Stimulated activated CD4-positive, alpha-beta T cell treated with anti-CD3 and anti-CD28 coated beads, TNF-alpha, amount 100 ng/mL, for 24 hours (primary cell): ENCODE measurements around the gene RHO.

ENCODE experiments used
- DNase-seq, 3 experiments: peaks; one replicate each; pipeline ENCODE4 v3.0.0-alpha.2; 2020; ENCODE audit warnings: low read depth in 3 of 3

RHO gene

DNA sequence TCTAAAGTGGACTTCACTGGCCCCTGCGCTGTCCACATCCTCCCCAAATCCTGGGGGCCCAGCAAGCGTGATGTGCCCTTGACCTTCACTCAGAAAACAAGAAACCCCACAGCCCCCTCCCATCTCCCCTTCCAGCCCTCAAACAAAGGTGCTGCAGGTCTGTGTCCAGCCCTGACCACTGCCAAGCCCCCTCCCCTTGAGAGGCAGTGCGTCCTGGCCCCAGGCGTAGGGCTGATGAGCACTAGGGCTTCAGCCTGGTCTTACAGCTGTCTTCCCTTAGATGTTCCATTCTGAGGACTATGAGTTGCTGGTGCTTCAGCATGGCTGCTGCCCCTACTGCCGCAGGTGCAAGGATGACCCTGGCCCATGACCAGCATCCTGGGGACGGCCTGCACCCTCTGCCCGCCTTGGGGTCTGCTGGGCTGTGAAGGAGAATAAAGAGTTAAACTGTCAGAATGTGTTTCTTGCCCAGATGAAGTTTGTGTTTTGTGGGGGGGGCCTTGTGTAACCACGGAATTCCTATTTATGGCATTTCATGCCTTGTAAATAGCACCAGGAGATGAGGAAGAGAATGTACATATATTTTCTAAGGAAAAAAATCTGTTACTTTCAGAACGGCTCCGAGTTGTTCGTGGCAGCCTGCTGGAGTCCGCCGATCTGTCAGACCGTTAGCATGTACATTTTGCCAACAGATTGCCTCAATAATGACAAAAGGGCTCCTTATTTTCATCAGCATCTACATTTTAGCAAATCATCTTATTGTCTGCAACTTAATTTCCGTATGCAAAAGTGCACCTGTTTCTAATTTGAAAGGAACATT lies 8.3 kb upstream of the RHO start:
- no peak for DNase-seq

DNA sequence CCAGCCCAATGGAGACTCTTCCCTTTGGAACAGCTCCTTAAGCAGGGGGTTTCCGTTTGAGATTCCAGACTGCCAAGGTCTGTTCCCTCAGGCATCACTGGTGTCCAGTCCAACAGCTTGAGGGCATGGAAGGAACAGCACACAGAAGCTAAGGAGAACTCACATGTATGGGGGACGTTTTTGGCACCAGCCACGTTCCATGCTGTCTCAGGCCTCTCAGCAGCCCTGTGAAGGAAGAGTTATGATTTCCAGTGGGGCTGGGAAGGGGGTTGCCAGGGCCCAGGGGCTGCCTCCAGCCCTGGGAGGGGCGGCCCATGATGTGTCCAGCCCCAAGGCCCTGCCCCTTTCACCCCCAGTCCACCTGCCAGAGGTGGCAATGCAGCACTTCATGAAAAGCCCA lies 7.5 kb upstream of the RHO start:
- no peak for DNase-seq

DNA sequence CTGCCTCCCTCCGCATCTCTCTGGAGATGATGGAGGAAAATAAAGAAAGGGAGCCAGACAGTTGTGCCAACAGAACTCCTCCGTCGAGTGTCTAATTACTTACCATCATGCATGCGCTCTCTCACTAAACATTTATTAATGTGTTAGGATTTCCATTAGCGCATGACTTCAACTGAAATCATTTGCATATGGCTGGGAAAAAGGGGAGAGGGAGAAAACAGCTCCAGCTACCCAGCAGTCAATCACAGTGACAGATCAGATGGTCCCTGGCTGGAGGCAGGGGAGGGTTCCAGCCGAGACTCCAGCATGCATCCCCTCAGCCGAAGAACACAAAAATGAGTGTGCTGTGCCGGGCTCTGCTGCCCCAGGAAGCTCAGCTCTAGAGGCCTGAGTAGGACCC lies 6.8 kb upstream of the RHO start:
- no peak for DNase-seq

DNA sequence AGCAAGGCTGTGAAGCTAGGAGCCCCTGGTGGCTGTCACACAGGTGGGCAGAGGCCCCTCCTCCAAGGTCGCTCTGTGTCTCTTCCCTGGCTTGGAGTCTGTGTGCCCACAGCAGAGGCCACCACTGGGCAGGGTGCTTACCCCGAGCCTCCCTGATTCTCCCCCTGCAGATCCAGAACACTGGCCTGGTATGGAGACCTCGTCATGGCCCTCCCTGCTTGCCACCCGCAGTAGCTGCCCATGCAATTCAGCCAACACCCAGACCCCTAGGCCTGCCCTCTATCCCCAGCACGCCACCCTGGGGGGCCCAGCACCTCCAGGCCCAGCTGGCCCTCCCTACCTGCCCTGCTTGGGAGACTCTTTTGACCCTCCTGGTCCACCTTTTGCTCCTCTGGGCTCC lies 5.5 kb upstream of the RHO start:
- no peak for DNase-seq

DNA sequence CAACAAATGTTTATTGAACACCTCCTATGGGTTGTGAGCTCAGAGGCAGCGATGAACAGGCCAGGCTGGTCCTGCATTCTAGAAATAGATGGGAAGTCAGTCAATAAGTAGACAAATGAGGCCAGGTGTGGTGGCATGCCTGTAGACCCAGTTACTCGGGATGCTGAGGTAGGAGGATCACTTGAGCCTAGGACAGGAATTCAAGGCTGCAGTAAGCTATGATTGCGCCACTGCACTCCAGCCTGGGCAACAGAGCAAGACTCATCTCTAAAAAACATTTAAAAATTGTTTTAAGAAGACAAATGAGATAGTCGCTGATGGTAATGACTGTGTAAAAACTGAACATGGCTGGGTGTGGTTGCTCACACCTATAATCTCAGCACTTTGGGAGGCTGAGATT lies 4.4 kb upstream of the RHO start:
- DNase-seq = no peak

DNA sequence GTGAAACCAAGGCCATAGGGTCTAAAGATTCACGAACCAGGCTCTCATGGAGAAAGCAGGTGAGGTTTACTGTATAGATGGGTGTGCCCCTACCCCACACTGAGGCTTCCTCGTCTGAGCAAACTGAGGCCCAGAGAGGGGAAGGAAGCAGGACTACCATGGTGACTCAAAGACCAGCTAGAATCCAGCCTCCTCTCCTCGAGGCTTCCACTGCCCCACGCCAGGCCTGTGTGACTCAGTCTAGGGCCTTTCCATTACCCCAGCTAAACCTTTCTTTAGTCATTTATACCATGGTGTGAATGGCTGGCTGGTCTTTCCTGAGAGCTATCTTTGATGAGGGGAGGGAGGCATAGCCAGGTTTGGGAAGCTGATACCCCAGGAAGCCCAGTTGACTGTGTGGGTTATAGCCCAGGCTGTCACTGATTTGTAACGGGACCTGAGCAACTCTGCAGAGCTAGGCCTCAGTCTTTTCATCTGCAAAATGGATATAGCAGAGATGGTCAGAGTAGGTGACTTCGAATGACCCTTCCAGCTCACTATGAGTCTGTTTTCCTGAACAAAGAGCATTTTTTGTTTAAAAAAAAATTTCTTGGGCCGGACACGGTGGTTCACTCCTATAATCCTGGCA lies 3.0 kb upstream of the RHO start:
- DNase-seq = no peak

DNA sequence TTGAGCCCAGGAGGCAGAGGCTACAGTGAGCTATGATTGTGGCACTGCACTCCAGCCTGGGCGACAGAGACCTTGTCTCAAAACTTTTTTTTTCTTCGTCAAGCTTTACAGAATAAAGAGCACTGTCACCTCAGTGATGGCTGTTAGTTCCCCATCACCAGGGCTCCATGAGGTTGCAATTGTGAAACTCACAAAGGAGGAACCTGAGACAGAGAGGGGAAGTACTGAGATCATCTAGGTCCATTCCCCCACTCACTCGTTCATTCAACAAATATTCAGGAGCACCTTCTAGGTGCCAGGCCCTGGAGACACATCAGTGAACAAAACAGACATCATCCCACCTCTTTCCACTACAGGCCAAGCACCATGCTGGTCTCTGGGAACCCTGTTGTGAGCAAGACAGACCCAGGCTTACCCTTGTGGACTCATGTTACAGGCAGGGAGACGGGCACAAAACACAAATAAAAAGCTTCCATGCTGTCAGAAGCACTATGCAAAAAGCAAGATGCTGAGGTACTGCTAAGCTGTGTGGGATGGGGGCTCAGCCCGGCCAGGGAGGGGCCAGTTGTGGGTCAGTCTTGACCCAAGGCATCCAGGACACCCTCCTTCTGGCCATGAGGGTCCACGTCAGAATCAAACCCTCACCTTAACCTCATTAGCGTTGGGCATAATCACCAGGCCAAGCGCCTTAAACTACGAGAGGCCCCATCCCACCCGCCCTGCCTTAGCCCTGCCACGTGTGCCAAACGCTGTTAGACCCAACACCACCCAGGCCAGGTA lies 2.1 kb upstream of the RHO start:
- no peak for DNase-seq

DNA sequence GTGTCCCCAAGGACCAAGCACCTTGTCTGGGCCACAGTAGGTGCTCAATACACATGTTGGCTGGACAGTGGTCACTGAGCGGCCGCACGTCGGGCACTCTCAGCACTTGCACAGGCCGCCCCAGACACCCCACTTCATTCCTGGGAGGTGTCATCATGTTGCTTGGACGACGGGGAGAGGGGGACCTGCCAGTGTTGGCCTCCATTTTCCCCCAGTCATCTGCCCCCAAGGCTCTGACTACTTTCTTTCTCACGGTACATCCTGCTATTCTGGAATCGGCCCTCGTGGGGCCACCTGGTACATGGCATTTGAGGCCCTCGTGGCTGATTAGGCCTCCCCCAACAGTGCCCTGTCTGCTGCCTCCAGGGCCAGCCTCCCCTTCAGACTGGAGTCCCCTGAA lies 1.2 kb upstream of the RHO start:
- DNase-seq = no peak

DNA sequence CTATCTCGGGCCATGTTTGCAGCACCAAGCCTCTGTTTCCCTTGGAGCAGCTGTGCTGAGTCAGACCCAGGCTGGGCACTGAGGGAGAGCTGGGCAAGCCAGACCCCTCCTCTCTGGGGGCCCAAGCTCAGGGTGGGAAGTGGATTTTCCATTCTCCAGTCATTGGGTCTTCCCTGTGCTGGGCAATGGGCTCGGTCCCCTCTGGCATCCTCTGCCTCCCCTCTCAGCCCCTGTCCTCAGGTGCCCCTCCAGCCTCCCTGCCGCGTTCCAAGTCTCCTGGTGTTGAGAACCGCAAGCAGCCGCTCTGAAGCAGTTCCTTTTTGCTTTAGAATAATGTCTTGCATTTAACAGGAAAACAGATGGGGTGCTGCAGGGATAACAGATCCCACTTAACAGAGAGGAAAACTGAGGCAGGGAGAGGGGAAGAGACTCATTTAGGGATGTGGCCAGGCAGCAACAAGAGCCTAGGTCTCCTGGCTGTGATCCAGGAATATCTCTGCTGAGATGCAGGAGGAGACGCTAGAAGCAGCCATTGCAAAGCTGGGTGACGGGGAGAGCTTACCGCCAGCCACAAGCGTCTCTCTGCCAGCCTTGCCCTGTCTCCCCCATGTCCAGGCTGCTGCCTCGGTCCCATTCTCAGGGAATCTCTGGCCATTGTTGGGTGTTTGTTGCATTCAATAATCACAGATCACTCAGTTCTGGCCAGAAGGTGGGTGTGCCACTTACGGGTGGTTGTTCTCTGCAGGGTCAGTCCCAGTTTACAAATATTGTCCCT lies 1.2 kb downstream of the RHO start:
- DNase-seq = no peak

DNA sequence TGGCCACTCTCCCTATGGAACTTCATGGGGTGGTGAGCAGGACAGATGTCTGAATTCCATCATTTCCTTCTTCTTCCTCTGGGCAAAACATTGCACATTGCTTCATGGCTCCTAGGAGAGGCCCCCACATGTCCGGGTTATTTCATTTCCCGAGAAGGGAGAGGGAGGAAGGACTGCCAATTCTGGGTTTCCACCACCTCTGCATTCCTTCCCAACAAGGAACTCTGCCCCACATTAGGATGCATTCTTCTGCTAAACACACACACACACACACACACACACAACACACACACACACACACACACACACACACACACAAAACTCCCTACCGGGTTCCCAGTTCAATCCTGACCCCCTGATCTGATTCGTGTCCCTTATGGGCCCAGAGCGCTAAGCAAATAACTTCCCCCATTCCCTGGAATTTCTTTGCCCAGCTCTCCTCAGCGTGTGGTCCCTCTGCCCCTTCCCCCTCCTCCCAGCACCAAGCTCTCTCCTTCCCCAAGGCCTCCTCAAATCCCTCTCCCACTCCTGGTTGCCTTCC lies 1.9 kb downstream of the RHO start:
- no peak for DNase-seq

DNA sequence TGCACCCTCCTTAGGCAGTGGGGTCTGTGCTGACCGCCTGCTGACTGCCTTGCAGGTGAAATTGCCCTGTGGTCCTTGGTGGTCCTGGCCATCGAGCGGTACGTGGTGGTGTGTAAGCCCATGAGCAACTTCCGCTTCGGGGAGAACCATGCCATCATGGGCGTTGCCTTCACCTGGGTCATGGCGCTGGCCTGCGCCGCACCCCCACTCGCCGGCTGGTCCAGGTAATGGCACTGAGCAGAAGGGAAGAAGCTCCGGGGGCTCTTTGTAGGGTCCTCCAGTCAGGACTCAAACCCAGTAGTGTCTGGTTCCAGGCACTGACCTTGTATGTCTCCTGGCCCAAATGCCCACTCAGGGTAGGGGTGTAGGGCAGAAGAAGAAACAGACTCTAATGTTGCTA lies 2.4 kb downstream of the RHO start:
- DNase-seq = no peak

DNA sequence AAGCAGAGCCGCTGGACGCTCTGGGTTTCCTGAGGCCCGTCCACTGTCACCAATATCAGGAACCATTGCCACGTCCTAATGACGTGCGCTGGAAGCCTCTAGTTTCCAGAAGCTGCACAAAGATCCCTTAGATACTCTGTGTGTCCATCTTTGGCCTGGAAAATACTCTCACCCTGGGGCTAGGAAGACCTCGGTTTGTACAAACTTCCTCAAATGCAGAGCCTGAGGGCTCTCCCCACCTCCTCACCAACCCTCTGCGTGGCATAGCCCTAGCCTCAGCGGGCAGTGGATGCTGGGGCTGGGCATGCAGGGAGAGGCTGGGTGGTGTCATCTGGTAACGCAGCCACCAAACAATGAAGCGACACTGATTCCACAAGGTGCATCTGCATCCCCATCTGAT lies 3.3 kb downstream of the RHO start:
- DNase-seq = no peak

DNA sequence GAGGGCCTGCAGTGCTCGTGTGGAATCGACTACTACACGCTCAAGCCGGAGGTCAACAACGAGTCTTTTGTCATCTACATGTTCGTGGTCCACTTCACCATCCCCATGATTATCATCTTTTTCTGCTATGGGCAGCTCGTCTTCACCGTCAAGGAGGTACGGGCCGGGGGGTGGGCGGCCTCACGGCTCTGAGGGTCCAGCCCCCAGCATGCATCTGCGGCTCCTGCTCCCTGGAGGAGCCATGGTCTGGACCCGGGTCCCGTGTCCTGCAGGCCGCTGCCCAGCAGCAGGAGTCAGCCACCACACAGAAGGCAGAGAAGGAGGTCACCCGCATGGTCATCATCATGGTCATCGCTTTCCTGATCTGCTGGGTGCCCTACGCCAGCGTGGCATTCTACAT lies 3.8 kb downstream of the RHO start:
- DNase-seq = no peak

DNA sequence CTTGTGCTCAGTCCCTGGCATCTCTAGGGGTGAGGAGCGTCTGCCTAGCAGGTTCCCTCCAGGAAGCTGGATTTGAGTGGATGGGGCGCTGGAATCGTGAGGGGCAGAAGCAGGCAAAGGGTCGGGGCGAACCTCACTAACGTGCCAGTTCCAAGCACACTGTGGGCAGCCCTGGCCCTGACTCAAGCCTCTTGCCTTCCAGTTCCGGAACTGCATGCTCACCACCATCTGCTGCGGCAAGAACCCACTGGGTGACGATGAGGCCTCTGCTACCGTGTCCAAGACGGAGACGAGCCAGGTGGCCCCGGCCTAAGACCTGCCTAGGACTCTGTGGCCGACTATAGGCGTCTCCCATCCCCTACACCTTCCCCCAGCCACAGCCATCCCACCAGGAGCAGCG lies 5.0 kb downstream of the RHO start:
- DNase-seq = no peak

DNA sequence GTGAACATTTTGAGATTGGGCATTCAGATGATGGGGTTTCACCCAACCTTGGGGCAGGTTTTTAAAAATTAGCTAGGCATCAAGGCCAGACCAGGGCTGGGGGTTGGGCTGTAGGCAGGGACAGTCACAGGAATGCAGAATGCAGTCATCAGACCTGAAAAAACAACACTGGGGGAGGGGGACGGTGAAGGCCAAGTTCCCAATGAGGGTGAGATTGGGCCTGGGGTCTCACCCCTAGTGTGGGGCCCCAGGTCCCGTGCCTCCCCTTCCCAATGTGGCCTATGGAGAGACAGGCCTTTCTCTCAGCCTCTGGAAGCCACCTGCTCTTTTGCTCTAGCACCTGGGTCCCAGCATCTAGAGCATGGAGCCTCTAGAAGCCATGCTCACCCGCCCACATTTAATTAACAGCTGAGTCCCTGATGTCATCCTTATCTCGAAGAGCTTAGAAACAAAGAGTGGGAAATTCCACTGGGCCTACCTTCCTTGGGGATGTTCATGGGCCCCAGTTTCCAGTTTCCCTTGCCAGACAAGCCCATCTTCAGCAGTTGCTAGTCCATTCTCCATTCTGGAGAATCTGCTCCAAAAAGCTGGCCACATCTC lies 6.1 kb downstream of the RHO start:
- no peak for DNase-seq

DNA sequence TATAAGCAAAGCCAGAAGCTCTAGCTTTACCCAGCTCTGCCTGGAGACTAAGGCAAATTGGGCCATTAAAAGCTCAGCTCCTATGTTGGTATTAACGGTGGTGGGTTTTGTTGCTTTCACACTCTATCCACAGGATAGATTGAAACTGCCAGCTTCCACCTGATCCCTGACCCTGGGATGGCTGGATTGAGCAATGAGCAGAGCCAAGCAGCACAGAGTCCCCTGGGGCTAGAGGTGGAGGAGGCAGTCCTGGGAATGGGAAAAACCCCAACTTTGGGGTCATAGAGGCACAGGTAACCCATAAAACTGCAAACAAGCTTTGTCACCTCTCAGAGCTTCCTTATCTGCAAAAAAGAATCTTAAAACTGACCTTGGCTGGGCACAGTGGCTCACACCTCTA lies 6.6 kb downstream of the RHO start:
- no peak for DNase-seq

DNA sequence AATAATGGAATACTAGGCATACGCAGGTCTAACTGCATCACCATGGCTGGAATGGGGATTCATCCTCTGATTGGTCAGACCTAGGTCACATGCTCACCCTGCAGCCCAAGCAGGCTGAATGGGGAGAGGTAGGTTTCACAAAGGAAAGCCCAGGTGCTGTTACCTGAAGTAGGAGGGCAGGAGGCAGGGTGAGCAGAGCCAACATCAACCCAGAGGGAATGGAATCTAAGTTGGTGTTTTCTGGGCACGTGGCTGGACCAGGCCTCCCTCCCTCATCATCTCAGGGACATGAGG lies 7.9 kb downstream of the RHO start:
- no peak for DNase-seq

DNA sequence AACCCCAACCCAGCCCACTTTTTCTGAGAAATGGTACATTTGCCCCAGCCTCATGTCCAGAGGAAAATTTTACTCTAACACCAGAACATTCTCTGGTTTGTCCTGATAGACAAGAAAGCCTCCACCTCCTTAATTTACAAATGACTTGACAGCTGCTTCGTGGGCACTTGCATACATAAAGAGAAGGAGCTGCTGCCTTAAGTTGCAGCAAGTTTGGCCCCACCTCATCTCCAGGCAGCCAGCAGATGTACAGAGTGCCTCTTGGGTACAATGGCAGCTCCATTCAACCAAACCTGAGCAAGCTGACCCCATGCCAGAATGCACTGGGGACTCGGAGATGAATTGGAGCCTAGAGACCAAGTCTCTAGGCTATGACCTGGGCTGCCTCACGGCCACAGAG lies 8.4 kb downstream of the RHO start:
- no peak for DNase-seq

DNA sequence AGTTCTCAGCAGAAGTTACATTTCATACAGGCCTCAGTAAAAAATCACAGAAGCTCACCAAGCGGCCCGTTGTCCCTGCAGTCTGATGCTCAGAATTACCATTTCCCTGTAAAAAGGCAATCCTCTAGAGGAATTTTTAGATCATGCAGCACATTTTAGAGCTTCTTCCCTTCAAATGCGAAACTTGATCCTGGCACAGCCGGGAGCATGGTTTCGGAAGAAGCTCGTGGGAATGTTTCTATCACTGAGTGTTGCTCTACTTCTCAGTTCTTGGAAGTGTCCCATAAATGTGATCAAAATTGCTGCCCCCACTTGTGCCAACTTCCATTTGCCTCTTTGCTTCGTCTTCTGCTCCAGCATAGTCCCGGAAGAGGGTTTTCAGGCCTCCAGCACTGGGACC lies 10.8 kb downstream of the RHO start:
- no peak for DNase-seq

DNA sequence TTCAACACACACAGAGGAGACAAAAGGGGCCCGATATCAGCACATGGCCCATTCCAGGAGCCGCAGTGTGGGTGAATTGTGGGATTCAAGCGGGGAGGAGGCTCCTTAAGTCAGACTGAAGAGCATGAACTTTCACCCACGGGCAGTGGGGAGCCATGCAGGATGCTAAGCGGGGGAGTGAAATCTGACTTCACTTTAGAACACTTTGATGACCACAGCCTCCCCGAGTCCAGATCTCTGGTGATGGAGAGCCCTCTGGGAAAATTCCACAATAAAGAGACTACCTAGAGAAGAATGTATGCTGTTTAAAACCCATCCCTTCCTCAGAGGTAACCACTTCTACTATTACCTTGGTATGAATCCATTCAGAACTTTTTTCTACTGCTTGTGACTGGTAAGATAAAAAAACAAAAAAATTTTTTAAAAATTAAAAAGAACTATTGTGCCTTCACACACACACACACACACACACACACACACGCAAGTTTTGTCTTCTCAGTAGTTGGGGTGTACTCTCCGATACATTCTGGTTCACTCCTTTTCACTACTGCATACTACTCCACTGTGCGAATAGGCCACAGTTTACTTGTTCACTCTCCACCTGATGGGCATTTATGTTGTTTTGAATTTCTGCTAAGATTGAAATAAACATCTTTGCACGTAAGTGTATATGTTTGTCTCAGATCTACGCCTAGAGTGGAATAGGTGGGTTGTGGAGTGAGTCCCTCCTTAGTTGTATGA lies 12.5 kb downstream of the RHO start:
- no peak for DNase-seq

DNA sequence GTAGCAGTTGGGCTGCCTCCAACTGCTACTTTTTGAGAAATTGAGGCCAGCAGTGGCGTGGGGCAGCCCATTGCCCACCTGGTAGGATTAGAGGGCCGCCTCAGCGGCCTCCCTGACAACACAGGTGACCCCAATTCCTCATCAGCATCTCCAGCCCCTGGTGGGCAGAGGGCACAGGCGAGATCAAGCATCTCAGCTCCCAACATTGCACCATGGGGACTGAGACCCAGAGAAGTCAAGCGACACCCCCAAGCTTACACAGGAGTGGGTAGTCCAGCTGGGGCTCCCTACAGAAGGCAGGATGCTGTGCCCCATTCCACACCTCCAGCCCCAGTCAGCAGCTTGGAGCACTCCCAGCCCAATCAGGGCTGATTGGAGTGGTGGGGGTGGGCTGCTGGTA lies 14.3 kb downstream of the RHO start:
- DNase-seq = no peak
